Measurements from ENCODE around the gene EFCAB9. TPM values are rescaled to one million over a fixed set of nuclear protein-coding genes. Genes with fewer than 3 reads are reported as not detected.

The EFCAB9 gene
- total and polyA plus RNA-seq, 12 donors: not detected

DNA sequence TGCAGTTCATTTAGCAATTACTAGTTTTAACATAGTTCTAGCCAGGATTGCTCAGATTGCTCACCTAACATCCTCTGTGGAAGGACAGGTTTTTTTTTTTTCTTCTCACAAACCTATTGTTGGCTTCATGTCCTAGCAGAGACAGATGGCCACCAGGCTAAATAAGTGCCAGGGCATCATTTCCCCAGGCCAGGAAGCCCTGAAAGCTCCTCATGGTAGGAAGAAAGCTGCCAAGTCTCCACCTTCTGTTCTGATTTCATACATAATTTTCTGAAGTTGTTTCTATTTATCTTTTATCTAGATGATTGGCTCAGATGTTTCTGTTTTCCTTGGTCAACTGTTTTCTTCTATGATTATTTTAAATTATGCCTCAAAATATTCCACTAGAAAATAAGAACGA, 31.0 kb downstream of the EFCAB9 start:
- Histone ChIP-seq H3K27me3 (no peaks in the 10 kb centered on the region), H3K27ac (no peak overlapping the region), H3K36me3 (replicated peaks in 1 of 2) (no peaks in the 10 kb centered on the region), H3K4me1 (replicated peaks in 1 of 2) (peaks cover 0 to 4% of the 10 kb centered on the region in 2 donors), H3K9me3 (replicated peaks in 1 of 3) (no peaks in the 10 kb centered on the region), H3K4me3 (no peak overlapping the region)
- intact Hi-C loops (cut with DNase I): no loop called here
- WGBS, 4 donors: 75 to 85% (median 81%) methylated on average over 1 of the region's 1 CpG
- TF ChIP-seq, protein P1, sequence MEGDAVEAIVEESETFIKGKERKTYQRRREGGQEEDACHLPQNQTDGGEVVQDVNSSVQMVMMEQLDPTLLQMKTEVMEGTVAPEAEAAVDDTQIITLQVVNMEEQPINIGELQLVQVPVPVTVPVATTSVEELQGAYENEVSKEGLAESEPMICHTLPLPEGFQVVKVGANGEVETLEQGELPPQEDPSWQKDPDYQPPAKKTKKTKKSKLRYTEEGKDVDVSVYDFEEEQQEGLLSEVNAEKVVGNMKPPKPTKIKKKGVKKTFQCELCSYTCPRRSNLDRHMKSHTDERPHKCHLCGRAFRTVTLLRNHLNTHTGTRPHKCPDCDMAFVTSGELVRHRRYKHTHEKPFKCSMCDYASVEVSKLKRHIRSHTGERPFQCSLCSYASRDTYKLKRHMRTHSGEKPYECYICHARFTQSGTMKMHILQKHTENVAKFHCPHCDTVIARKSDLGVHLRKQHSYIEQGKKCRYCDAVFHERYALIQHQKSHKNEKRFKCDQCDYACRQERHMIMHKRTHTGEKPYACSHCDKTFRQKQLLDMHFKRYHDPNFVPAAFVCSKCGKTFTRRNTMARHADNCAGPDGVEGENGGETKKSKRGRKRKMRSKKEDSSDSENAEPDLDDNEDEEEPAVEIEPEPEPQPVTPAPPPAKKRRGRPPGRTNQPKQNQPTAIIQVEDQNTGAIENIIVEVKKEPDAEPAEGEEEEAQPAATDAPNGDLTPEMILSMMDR (IDR thresholded peaks at IDR 0.05): no peak
- no peak for TF ChIP-seq POLR2A (IDR thresholded peaks at IDR 0.05)
- DNase-seq: no peak

GRCh38 chr5:172229904-172230303, 35.9 kb downstream of the EFCAB9 start:
- WGBS, 4 donors: 92 to 95% (median 94%) methylated on average over 1 of the region's 1 CpG
- Histone ChIP-seq H3K36me3 (replicated peaks in 1 of 2) (peaks cover 0 to 6% of the 10 kb centered on the region in 2 donors), H3K4me3 (no peak overlapping the region), H3K9me3 (replicated peaks in 1 of 3) (no peaks in the 10 kb centered on the region), H3K4me1 (replicated peaks in 1 of 2) (peaks cover 0 to 3% of the 10 kb centered on the region in 2 donors), H3K27ac (no peak overlapping the region), H3K27me3 (no peaks in the 10 kb centered on the region)
- no peak for DNase-seq
- no peak for TF ChIP-seq POLR2A (IDR thresholded peaks at IDR 0.05)
- TF ChIP-seq, protein P1 (IDR thresholded peaks at IDR 0.05): no peak
- intact Hi-C loops (cut with DNase I): no loop called here

GRCh38 chr5:172234031-172234430, 40.1 kb downstream of the EFCAB9 start:
- no peak for DNase-seq
- H3K36me3 ChIP-seq (replicated peaks in 1 of 2): peaks cover 0 to 6% of the 10 kb centered on the region in 2 donors
- no peaks in the 10 kb centered on the region for H3K27me3 ChIP-seq
- TF ChIP-seq POLR2A (IDR thresholded peaks at IDR 0.05): no peak
- TF ChIP-seq, protein P1 (IDR thresholded peaks at IDR 0.05): no peak
- H3K9me3 ChIP-seq (replicated peaks in 1 of 3): no peaks in the 10 kb centered on the region
- H3K27ac ChIP-seq: no peak overlapping the region
- intact Hi-C loops (cut with DNase I): no loop called here
- peaks cover 0 to 3% of the 10 kb centered on the region in 2 donors for H3K4me1 ChIP-seq (replicated peaks in 1 of 2)
- WGBS, 4 donors: 92 to 96% (median 96%) methylated on average over 4 of the region's 4 CpGs
- no peak overlapping the region for H3K4me3 ChIP-seq

DNA sequence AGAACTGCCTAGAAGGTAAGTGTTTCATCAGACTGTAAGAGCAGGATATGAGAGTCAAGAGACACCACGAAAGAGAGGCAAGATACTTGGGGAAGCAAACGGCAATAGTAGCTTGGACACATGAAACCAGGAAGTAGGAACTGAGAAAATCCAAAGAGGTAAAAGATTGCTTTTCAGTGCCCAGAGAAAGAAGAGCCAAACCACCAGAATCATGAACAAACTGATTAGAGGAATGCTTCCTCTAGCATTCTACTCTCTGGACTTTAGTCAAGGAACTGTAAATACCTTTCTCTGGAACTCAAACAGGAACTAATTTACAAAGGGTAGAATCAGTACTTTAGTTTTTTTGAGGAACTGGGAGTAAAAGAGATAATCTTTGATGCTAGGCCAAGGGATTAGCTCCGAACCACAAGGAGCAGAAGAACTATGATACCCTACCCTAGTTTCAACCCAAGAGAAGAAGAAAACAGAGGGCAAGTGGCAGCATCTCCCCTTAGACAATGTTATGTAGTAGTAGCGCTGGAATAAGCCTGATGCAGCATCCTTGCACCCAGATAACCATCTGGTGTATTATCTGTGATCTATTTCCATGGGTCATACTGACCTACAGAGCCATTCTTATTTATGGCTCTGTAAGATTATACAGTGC, 41.3 kb downstream of the EFCAB9 start:
- Histone ChIP-seq H3K27me3 (no peaks in the 10 kb centered on the region), H3K36me3 (replicated peaks in 1 of 2) (peaks cover 0 to 6% of the 10 kb centered on the region in 2 donors), H3K27ac (no peak overlapping the region), H3K4me1 (replicated peaks in 1 of 2) (peaks cover 0 to 3% of the 10 kb centered on the region in 2 donors), H3K4me3 (no peak overlapping the region), H3K9me3 (replicated peaks in 1 of 3) (no peaks in the 10 kb centered on the region)
- 58 to 79% (median 62%) methylated on average over 4 of the region's 4 CpGs for WGBS, 4 donors
- TF ChIP-seq, protein P1 (IDR thresholded peaks at IDR 0.05): no peak
- no peak for TF ChIP-seq POLR2A (IDR thresholded peaks at IDR 0.05)
- DNase-seq: no peak
- intact Hi-C loops (cut with DNase I): loop anchor here in 1 of 2 donors (5.0 kb wide), 1 partner anchor 328 kb away; no protein-coding TSS in a partner anchor

Data from adrenal gland (tissue), 12 donors.